ENCODE results near the gene SDK1. TPM values are rescaled to one million over a fixed set of nuclear protein-coding genes. Genes with fewer than 3 reads are reported as not detected.

The SDK1 gene
- total and polyA plus RNA-seq, 4 experiments from 2014 or later, result 0.06 to 0.26 TPM; not detected in 2

GRCh38 chr7:4242706-4243105 is 941.7 kb downstream of the SDK1 start:
- Mint-ChIP-seq H3K36me3 (no peaks in the 10 kb centered on the region), H3K9me3 (peaks cover 0 to 13% (median 6%) of the 10 kb centered on the region in 8 donors), H3K27ac (no peak overlapping the region), H3K27me3 (peaks cover 0 to 1% of the 10 kb centered on the region in 2 donors), H3K4me1 (peaks cover 0 to 4% (median 1%) of the 10 kb centered on the region in 4 donors), H3K4me3 (no peak overlapping the region)
- no peak for DNase-seq
- intact Hi-C loops (cut with micrococcal nuclease), result no loop called here
- no peak overlapping the region for H3K27ac ChIP-seq (ENCODE audit: low read depth, low read length)
- ChIA-PET CTCF (ENCODE audit: partially characterized antibody) (no interaction called here), POLR2A (ENCODE audit: partially characterized antibody) (no interaction called here)
- no peaks in the 10 kb centered on the region for H3K4me1 ChIP-seq (ENCODE audit: insufficient read depth, low read length)
- H3K27me3 ChIP-seq (ENCODE audit: insufficient read depth, low read length), result no peaks in the 10 kb centered on the region
- H3K9me3 ChIP-seq (ENCODE audit: control insufficient read depth in 1 of 2, low read length in 2 of 2), result no peaks in the 10 kb centered on the region
- no peak overlapping the region for H3K4me3 ChIP-seq (ENCODE audit: low read length in 2 of 2)
- H3K36me3 ChIP-seq (ENCODE audit: insufficient read depth, low read length), result no peaks in the 10 kb centered on the region

GRCh38 chr7:4244041-4244440 is 943.0 kb downstream of the SDK1 start:
- Histone ChIP-seq H3K4me3 (ENCODE audit: low read length in 2 of 2) (no peak overlapping the region), H3K36me3 (ENCODE audit: insufficient read depth, low read length) (no peaks in the 10 kb centered on the region), H3K27me3 (ENCODE audit: insufficient read depth, low read length) (no peaks in the 10 kb centered on the region), H3K27ac (ENCODE audit: low read depth, low read length) (no peak overlapping the region), H3K4me1 (ENCODE audit: insufficient read depth, low read length) (no peaks in the 10 kb centered on the region), H3K9me3 (ENCODE audit: control insufficient read depth in 1 of 2, low read length in 2 of 2) (no peaks in the 10 kb centered on the region)
- no peaks in the 10 kb centered on the region for H3K36me3 Mint-ChIP-seq
- CTCF ChIA-PET (ENCODE audit: partially characterized antibody), result no interaction called here
- H3K9me3 Mint-ChIP-seq, result peaks cover 2 to 18% (median 7%) of the 10 kb centered on the region in 8 donors
- H3K4me3 Mint-ChIP-seq, result no peak overlapping the region
- POLR2A ChIA-PET (ENCODE audit: partially characterized antibody), result no interaction called here
- peaks cover 0 to 1% of the 10 kb centered on the region in 2 donors for H3K27me3 Mint-ChIP-seq
- no peak overlapping the region for H3K27ac Mint-ChIP-seq
- H3K4me1 Mint-ChIP-seq, result peaks cover 0 to 4% (median 1%) of the 10 kb centered on the region in 4 donors
- intact Hi-C loops (cut with micrococcal nuclease), result no loop called here
- DNase-seq, result no peak

DNA sequence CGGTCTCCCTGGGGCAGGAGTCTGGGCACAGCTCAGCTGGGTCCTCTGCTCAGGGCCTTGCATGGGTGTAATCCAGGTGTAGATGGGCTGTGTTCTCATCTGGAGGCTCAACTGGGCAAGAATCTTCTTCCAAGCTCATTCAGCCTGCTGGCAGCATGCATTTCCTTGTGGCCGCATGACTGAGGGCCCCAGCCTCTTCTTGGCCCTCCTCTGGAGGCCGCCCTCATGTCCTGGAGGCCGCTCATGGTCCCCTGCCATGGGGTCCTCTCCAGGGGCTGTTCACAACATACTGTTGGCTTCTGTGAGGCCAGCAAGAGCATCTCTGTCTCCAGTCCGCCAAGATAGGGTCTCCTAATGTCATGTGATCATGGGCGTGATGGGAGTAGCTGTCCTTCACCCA is 943.6 kb downstream of the SDK1 start:
- H3K9me3 ChIP-seq (ENCODE audit: control insufficient read depth in 1 of 2, low read length in 2 of 2), result no peaks in the 10 kb centered on the region
- Mint-ChIP-seq H3K27ac (no peak overlapping the region), H3K9me3 (peaks cover 2 to 18% (median 7%) of the 10 kb centered on the region in 8 donors), H3K4me3 (no peak overlapping the region), H3K36me3 (no peaks in the 10 kb centered on the region), H3K4me1 (peaks cover 0 to 4% (median 1%) of the 10 kb centered on the region in 4 donors), H3K27me3 (peaks cover 0 to 1% of the 10 kb centered on the region in 2 donors)
- intact Hi-C loops (cut with micrococcal nuclease), result no loop called here
- H3K36me3 ChIP-seq (ENCODE audit: insufficient read depth, low read length), result no peaks in the 10 kb centered on the region
- no peak overlapping the region for H3K4me3 ChIP-seq (ENCODE audit: low read length in 2 of 2)
- POLR2A ChIA-PET (ENCODE audit: partially characterized antibody), result no interaction called here
- H3K27ac ChIP-seq (ENCODE audit: low read depth, low read length), result no peak overlapping the region
- H3K4me1 ChIP-seq (ENCODE audit: insufficient read depth, low read length), result no peaks in the 10 kb centered on the region
- DNase-seq, result no peak
- CTCF ChIA-PET (ENCODE audit: partially characterized antibody), result no interaction called here
- H3K27me3 ChIP-seq (ENCODE audit: insufficient read depth, low read length), result no peaks in the 10 kb centered on the region

- intact Hi-C loops (cut with micrococcal nuclease), result no loop called here
- Histone ChIP-seq H3K4me1 (ENCODE audit: insufficient read depth, low read length) (no peaks in the 10 kb centered on the region), H3K9me3 (ENCODE audit: control insufficient read depth in 1 of 2, low read length in 2 of 2) (no peaks in the 10 kb centered on the region), H3K27ac (ENCODE audit: low read depth, low read length) (no peak overlapping the region), H3K36me3 (ENCODE audit: insufficient read depth, low read length) (no peaks in the 10 kb centered on the region), H3K27me3 (ENCODE audit: insufficient read depth, low read length) (no peaks in the 10 kb centered on the region), H3K4me3 (ENCODE audit: low read length in 2 of 2) (no peak overlapping the region)
- DNase-seq, result no peak
- Mint-ChIP-seq H3K36me3 (no peaks in the 10 kb centered on the region), H3K27me3 (peaks cover 0 to 3% of the 10 kb centered on the region in 2 donors), H3K9me3 (peaks cover 2 to 25% (median 7%) of the 10 kb centered on the region in 8 donors), H3K4me3 (no peak overlapping the region), H3K27ac (no peak overlapping the region), H3K4me1 (peaks cover 0 to 4% (median 1%) of the 10 kb centered on the region in 4 donors)
- ChIA-PET CTCF (ENCODE audit: partially characterized antibody) (no interaction called here), POLR2A (ENCODE audit: partially characterized antibody) (no interaction called here)
Measured at GRCh38 chr7:4245135-4245865, 944.2 kb downstream of the SDK1 start.

GRCh38 chr7:4245866-4246470 is 944.9 kb downstream of the SDK1 start:
- Histone ChIP-seq H3K4me3 (ENCODE audit: low read length in 2 of 2) (no peak overlapping the region), H3K9me3 (ENCODE audit: control insufficient read depth in 1 of 2, low read length in 2 of 2) (no peaks in the 10 kb centered on the region), H3K36me3 (ENCODE audit: insufficient read depth, low read length) (no peaks in the 10 kb centered on the region), H3K27ac (ENCODE audit: low read depth, low read length) (no peak overlapping the region), H3K27me3 (ENCODE audit: insufficient read depth, low read length) (no peaks in the 10 kb centered on the region), H3K4me1 (ENCODE audit: insufficient read depth, low read length) (no peaks in the 10 kb centered on the region)
- Mint-ChIP-seq H3K27ac (peak overlapping the region in 1 of 7 donors; percentile 16), H3K9me3 (peaks cover 5 to 30% (median 9%) of the 10 kb centered on the region in 8 donors), H3K27me3 (peaks cover 0 to 3% of the 10 kb centered on the region in 2 donors), H3K36me3 (no peaks in the 10 kb centered on the region), H3K4me3 (no peak overlapping the region), H3K4me1 (no peaks in the 10 kb centered on the region)
- ChIA-PET CTCF (ENCODE audit: partially characterized antibody) (no interaction called here), POLR2A (ENCODE audit: partially characterized antibody) (no interaction called here)
- no peak for DNase-seq
- intact Hi-C loops (cut with micrococcal nuclease), result no loop called here

- no peaks in the 10 kb centered on the region for H3K36me3 Mint-ChIP-seq
- Histone ChIP-seq H3K9me3 (ENCODE audit: control insufficient read depth in 1 of 2, low read length in 2 of 2) (no peaks in the 10 kb centered on the region), H3K27me3 (ENCODE audit: insufficient read depth, low read length) (no peaks in the 10 kb centered on the region), H3K4me1 (ENCODE audit: insufficient read depth, low read length) (no peaks in the 10 kb centered on the region), H3K4me3 (ENCODE audit: low read length in 2 of 2) (no peak overlapping the region), H3K27ac (ENCODE audit: low read depth, low read length) (no peak overlapping the region), H3K36me3 (ENCODE audit: insufficient read depth, low read length) (no peaks in the 10 kb centered on the region)
- no peak overlapping the region for H3K4me3 Mint-ChIP-seq
- no peaks in the 10 kb centered on the region for H3K4me1 Mint-ChIP-seq
- ChIA-PET CTCF (ENCODE audit: partially characterized antibody) (no interaction called here), POLR2A (ENCODE audit: partially characterized antibody) (no interaction called here)
- intact Hi-C loops (cut with micrococcal nuclease), result no loop called here
- peaks cover 0 to 3% of the 10 kb centered on the region in 2 donors for H3K27me3 Mint-ChIP-seq
- DNase-seq, result no peak
- H3K9me3 Mint-ChIP-seq, result peaks cover 6 to 35% (median 12%) of the 10 kb centered on the region in 8 donors
- H3K27ac Mint-ChIP-seq, result no peak overlapping the region
Measured at GRCh38 chr7:4246536-4246935, 945.5 kb downstream of the SDK1 start.

DNA sequence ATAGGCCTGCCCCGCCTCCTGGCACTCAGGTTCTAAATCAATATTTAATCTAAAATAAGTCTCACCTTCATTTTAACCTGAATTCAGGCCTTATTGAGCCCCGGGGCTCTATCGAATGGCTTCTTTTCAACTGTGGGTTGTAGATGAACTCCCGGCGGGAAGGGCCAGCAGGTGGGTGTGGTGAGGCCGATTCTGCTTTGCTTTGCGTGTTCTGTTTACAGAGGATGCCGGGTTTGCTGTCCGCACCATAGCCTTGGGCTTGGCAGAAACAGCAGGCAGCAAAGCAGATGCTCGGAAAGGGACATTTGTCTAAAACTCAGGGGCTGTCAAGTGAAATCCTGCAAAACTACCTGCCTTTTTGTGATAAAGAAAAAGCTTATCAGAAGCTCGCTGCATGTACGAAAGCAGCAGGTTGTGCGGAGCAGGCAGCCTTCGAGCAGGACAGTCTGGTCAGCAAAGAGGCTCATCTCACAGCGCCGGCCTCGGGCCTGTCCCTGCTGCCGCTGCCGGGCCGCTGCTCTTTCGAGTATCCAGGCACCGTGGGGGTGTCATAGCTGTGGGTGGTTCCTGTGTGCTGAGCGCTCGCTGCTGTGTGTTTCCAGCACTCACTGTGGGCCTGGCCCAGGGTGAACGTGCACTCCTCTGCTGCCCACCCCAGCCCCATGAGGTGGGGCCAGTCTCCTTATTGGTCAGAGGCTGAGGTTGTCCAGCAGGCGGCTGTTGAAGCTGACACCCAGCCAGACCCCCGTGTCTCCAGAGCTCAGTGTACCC is 946.2 kb downstream of the SDK1 start:
- Histone ChIP-seq H3K27me3 (ENCODE audit: insufficient read depth, low read length) (no peaks in the 10 kb centered on the region), H3K27ac (ENCODE audit: low read depth, low read length) (no peak overlapping the region), H3K9me3 (ENCODE audit: control insufficient read depth in 1 of 2, low read length in 2 of 2) (no peaks in the 10 kb centered on the region), H3K4me3 (ENCODE audit: low read length in 2 of 2) (no peak overlapping the region), H3K36me3 (ENCODE audit: insufficient read depth, low read length) (no peaks in the 10 kb centered on the region), H3K4me1 (ENCODE audit: insufficient read depth, low read length) (no peaks in the 10 kb centered on the region)
- Mint-ChIP-seq H3K4me1 (no peaks in the 10 kb centered on the region), H3K27ac (no peak overlapping the region), H3K27me3 (peaks cover 0 to 3% of the 10 kb centered on the region in 2 donors), H3K4me3 (no peak overlapping the region), H3K36me3 (no peaks in the 10 kb centered on the region), H3K9me3 (peaks cover 6 to 43% (median 15%) of the 10 kb centered on the region in 8 donors)
- CTCF ChIA-PET (ENCODE audit: partially characterized antibody), result no interaction called here
- DNase-seq, result no peak
- intact Hi-C loops (cut with micrococcal nuclease), result no loop called here
- POLR2A ChIA-PET (ENCODE audit: partially characterized antibody), result no interaction called here

Data from CD4-positive, alpha-beta memory T cell (primary cell).